Karpas-422 (cell line): ENCODE measurements around the gene ILF2. TPM values are rescaled to one million over a fixed set of nuclear protein-coding genes. Genes with fewer than 3 reads are reported as not detected.

Experiments
- DNase-seq: peaks from one replicate; pipeline ENCODE4 v3.0.0-alpha.2; 2015
- H2AFZ ChIP-seq: fragments of 200-600 bp; sonication (generic); 2 replicates; pipeline ENCODE4 v1.6.1; 2014; ENCODE audit warnings: antibody characterized with exemption, low read length, mixed read lengths
- H3K27ac ChIP-seq: fragments of 200-600 bp; sonication (generic); 2 replicates; pipeline ENCODE4 v1.5.1; 2014; ENCODE audit warnings: mild to moderate bottlenecking, low read length, moderate library complexity
- H3K27me3 ChIP-seq: fragments of 200-600 bp; sonication (generic); 2 replicates; pipeline ENCODE4 v1.6.1; 2014; ENCODE audit warnings: low read length, mixed read lengths
- H3K36me3 ChIP-seq: fragments of 200-600 bp; sonication (generic); 2 replicates; pipeline ENCODE4 v1.6.1; 2014; ENCODE audit warnings: low read length, mixed read lengths; ENCODE audit not compliant: insufficient read depth
- H3K4me1 ChIP-seq: fragments of 200-600 bp; sonication (generic); 2 replicates; pipeline ENCODE4 v1.6.1; 2014; ENCODE audit warnings: mild to moderate bottlenecking, low read length, mixed read lengths
- H3K4me2 ChIP-seq: fragments of 200-600 bp; sonication (generic); 2 replicates; pipeline ENCODE4 v1.6.1; 2014; ENCODE audit warnings: low read length, low read depth, mild to moderate bottlenecking; ENCODE audit not compliant: poor library complexity, severe bottlenecking
- H3K4me3 ChIP-seq: fragments of 200-600 bp; sonication (generic); 2 replicates; pipeline ENCODE4 v1.5.1; 2014; ENCODE audit warnings: mild to moderate bottlenecking, antibody characterized with exemption, low read length, mixed read lengths
- H3K79me2 ChIP-seq: fragments of 200-600 bp; sonication (generic); 2 replicates; pipeline ENCODE4 v1.6.1; 2014; ENCODE audit warnings: mild to moderate bottlenecking, low read length, mixed read lengths
- H3K9ac ChIP-seq: fragments of 200-600 bp; sonication (generic); 2 replicates; pipeline ENCODE4 v1.6.0; 2014; ENCODE audit warnings: low read length
- H3K9me2 ChIP-seq: fragments of 200-600 bp; sonication (generic), shearing (Covaris generic); replicated peaks from 2 replicates; pipeline ENCODE4 v1.6.0; 2014; ENCODE audit warnings: mild to moderate bottlenecking, low read length, moderate library complexity; ENCODE audit not compliant: insufficient read depth
- H3K9me3 ChIP-seq: fragments of 300-700, 200-600 bp; sonication (generic); 2 replicates; pipeline ENCODE4 v1.6.1; 2014; ENCODE audit warnings: low read length, mixed read lengths
- H4K20me1 ChIP-seq: fragments of 200-600 bp; sonication (generic); 2 replicates; pipeline ENCODE4 v1.6.1; 2014; ENCODE audit warnings: mild to moderate bottlenecking, antibody characterized with exemption, low read length, low read depth; ENCODE audit not compliant: insufficient read depth
- total RNA-seq: library from RNA; depleted of rRNA; stranded (reverse); fragments of >200 nt; shearing (Covaris generic); gene quantifications from 2 replicates; pipeline ENCODE4 v1.2.3, GENCODE V29; 2014; ENCODE audit warnings: low replicate concordance

ILF2 gene
- total RNA-seq, 1 experiment from 2014 or later, result 178 TPM

- Histone ChIP-seq H3K9me3 (no peaks in the 10 kb centered on the region), H2AFZ (no peak overlapping the region), H3K36me3 (peaks cover 9% of the 10 kb centered on the region; the same call in 1 of the 2 replicates), H3K4me1 (no peaks in the 10 kb centered on the region), H3K79me2 (no peaks in the 10 kb centered on the region), H3K9me2 (no peaks in the 10 kb centered on the region), H3K27ac (no peak overlapping the region), H3K27me3 (no peaks in the 10 kb centered on the region), H4K20me1 (no peaks in the 10 kb centered on the region), H3K9ac (no peak overlapping the region), H3K4me3 (no peak overlapping the region), H3K4me2 (no peak overlapping the region)
- no peak for DNase-seq
Observed at GRCh38 chr1:153649863-153650235, 20.9 kb downstream of the ILF2 start.

- Histone ChIP-seq H2AFZ (no peak overlapping the region), H3K36me3 (peaks cover 15% of the 10 kb centered on the region; the same call in 1 of the 2 replicates), H3K4me1 (no peaks in the 10 kb centered on the region), H3K27me3 (no peaks in the 10 kb centered on the region), H3K79me2 (no peaks in the 10 kb centered on the region), H3K9me2 (no peaks in the 10 kb centered on the region), H3K27ac (no peak overlapping the region), H3K9ac (no peak overlapping the region), H3K4me3 (no peak overlapping the region), H4K20me1 (no peaks in the 10 kb centered on the region), H3K4me2 (no peak overlapping the region), H3K9me3 (no peaks in the 10 kb centered on the region)
- DNase-seq, result no peak
Observed at GRCh38 chr1:153649137-153649862, 21.5 kb downstream of the ILF2 start.

GRCh38 chr1:153648000-153648643 is 22.7 kb downstream of the ILF2 start:
- no peak for DNase-seq
- no peaks in the 10 kb centered on the region for H3K9me3 ChIP-seq
- no peak overlapping the region for H2AFZ ChIP-seq
- no peak overlapping the region for H3K27ac ChIP-seq
- no peaks in the 10 kb centered on the region for H3K4me1 ChIP-seq
- no peaks in the 10 kb centered on the region for H3K9me2 ChIP-seq
- H3K9ac ChIP-seq, result no peak overlapping the region
- no peak overlapping the region for H3K4me3 ChIP-seq
- H3K36me3 ChIP-seq, result peaks cover 26% of the 10 kb centered on the region
- H3K4me2 ChIP-seq, result no peak overlapping the region
- no peaks in the 10 kb centered on the region for H4K20me1 ChIP-seq
- H3K27me3 ChIP-seq, result no peaks in the 10 kb centered on the region
- no peaks in the 10 kb centered on the region for H3K79me2 ChIP-seq

GRCh38 chr1:153647346-153647714 is 23.5 kb downstream of the ILF2 start:
- peaks cover 34% of the 10 kb centered on the region for H3K36me3 ChIP-seq
- no peaks in the 10 kb centered on the region for H3K9me2 ChIP-seq
- H2AFZ ChIP-seq, result no peak overlapping the region
- no peak overlapping the region for H3K4me2 ChIP-seq
- H3K4me3 ChIP-seq, result no peak overlapping the region
- H3K9me3 ChIP-seq, result no peaks in the 10 kb centered on the region
- DNase-seq, result no peak
- no peaks in the 10 kb centered on the region for H4K20me1 ChIP-seq
- no peaks in the 10 kb centered on the region for H3K4me1 ChIP-seq
- no peak overlapping the region for H3K27ac ChIP-seq
- H3K79me2 ChIP-seq, result no peaks in the 10 kb centered on the region
- H3K27me3 ChIP-seq, result no peaks in the 10 kb centered on the region
- H3K9ac ChIP-seq, result no peak overlapping the region

GRCh38 chr1:153646672-153647345 is 24.0 kb downstream of the ILF2 start:
- Histone ChIP-seq H3K9ac (no peak overlapping the region), H3K9me3 (no peaks in the 10 kb centered on the region), H3K4me1 (no peaks in the 10 kb centered on the region), H3K27ac (no peak overlapping the region), H3K4me2 (no peak overlapping the region), H4K20me1 (0 out of 2 replicates have a peak, but pooled peaks cover 4% of the 10 kb centered on the region), H3K79me2 (no peaks in the 10 kb centered on the region), H3K27me3 (no peaks in the 10 kb centered on the region), H3K36me3 (peaks cover 38% of the 10 kb centered on the region), H3K4me3 (no peak overlapping the region), H3K9me2 (no peaks in the 10 kb centered on the region), H2AFZ (no peak overlapping the region)
- no peak for DNase-seq

- Histone ChIP-seq H3K27ac (no peak overlapping the region), H3K4me2 (no peak overlapping the region), H3K79me2 (peaks cover 3% of the 10 kb centered on the region; the same call in 1 of the 2 replicates), H3K9ac (no peak overlapping the region), H3K9me3 (no peaks in the 10 kb centered on the region), H2AFZ (no peak overlapping the region), H4K20me1 (0 out of 2 replicates have a peak, but pooled peaks cover 9% of the 10 kb centered on the region), H3K9me2 (no peaks in the 10 kb centered on the region), H3K36me3 (peaks cover 62% of the 10 kb centered on the region), H3K4me1 (no peaks in the 10 kb centered on the region), H3K27me3 (no peaks in the 10 kb centered on the region), H3K4me3 (no peak overlapping the region)
- no peak for DNase-seq
Observed at GRCh38 chr1:153643816-153644215, 27.0 kb downstream of the ILF2 start.

- H3K9me2 ChIP-seq, result no peaks in the 10 kb centered on the region
- H3K9me3 ChIP-seq, result no peaks in the 10 kb centered on the region
- H3K79me2 ChIP-seq, result peaks cover 3% of the 10 kb centered on the region; the same call in 1 of the 2 replicates
- H4K20me1 ChIP-seq, result 0 out of 2 replicates have a peak, but pooled peaks cover 9% of the 10 kb centered on the region
- no peak overlapping the region for H3K27ac ChIP-seq
- H3K36me3 ChIP-seq, result peaks cover 69% of the 10 kb centered on the region
- H3K4me1 ChIP-seq, result no peaks in the 10 kb centered on the region
- H3K4me2 ChIP-seq, result no peak overlapping the region
- DNase-seq, result no peak
- H3K9ac ChIP-seq, result no peak overlapping the region
- no peak overlapping the region for H2AFZ ChIP-seq
- no peaks in the 10 kb centered on the region for H3K27me3 ChIP-seq
- H3K4me3 ChIP-seq, result no peak overlapping the region
Observed at GRCh38 chr1:153643100-153643499, 27.7 kb downstream of the ILF2 start.

GRCh38 chr1:153642161-153642560 is 28.6 kb downstream of the ILF2 start:
- no peaks in the 10 kb centered on the region for H3K27me3 ChIP-seq
- H3K4me2 ChIP-seq, result no peak overlapping the region
- H3K4me3 ChIP-seq, result no peak overlapping the region
- H4K20me1 ChIP-seq, result 0 out of 2 replicates have a peak, but pooled peaks cover 9% of the 10 kb centered on the region
- H2AFZ ChIP-seq, result no peak overlapping the region
- no peaks in the 10 kb centered on the region for H3K4me1 ChIP-seq
- no peaks in the 10 kb centered on the region for H3K9me2 ChIP-seq
- H3K79me2 ChIP-seq, result peaks cover 9% of the 10 kb centered on the region; the same call in 1 of the 2 replicates
- no peak for DNase-seq
- no peak overlapping the region for H3K9ac ChIP-seq
- no peak overlapping the region for H3K27ac ChIP-seq
- H3K36me3 ChIP-seq, result peaks cover 78% of the 10 kb centered on the region
- H3K9me3 ChIP-seq, result no peaks in the 10 kb centered on the region
